Activated gamma-delta T cell (primary cell): Measurements from ENCODE around the gene MAPK8.

Source experiments
- DNase-seq: peaks from one replicate; lab custom pipeline; 2025; lab: John Stamatoyannopoulos, UW

The MAPK8 gene

DNA sequence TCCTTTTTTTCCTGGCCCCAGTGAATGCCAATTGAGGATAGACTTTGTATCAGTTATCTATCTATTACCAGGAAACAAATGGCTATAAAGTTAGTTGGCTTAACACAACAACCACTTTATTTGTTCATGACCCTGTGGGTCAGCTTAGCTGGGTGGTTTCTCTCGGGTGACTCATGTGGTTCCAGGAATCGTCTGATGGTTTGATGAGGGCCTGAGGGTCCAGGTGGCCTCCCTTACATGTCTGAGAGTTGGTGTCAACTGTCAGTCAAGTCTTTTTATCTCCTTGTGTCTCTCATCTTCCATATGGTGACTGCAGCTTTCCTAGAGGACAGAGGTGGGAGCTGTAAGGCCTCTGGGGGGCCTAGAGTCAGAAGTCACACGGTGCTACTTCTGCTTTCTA, 15.3 kb upstream of the MAPK8 start:
- DNase-seq: no peak

DNA sequence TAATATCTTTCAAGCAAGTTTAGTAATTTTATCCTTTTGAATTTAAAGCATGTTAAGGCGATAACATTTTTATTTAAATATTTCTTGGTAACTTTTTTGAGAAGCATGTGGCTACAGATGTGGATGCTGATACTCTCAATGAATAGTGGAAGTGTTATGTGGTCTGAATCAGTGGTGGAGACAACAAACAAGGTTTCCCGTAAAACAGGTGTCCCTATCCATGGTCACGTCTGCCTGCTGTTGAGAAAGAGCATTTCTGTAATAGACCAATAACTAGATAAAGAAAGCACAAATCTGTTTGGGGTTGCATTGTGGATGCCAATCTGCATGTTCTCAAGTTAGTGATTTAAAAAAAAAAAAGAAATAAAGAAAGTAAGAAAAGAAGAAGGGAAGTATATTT, 13.9 kb upstream of the MAPK8 start:
- DNase-seq: no peak

- no peak for DNase-seq
Observed at GRCh38 chr10:48294431-48294830, 12.0 kb upstream of the MAPK8 start.

DNA sequence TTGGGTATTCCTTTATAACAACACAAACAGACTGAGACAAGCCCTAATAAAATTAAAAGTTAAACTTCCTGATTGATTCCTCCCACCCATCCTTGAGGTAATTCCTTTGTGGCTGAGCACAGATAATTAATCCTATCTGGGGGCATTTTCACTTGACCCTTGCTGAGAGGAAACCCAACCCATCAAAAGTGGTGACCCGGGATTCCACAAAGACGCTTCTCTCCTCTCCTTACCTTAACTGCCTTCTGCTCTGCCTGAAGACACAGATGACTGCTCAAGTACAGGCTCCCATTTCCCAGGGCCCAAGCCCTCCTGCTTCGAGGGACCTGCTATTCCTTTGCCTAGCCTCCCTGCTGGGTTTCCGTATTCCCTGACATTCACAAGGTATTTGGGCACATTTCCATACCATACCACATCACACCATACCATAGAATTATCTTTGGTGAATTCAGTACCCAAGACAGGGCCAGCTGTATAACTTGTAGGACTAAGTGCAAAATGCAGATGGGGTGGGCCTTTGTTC, 9.8 kb upstream of the MAPK8 start:
- DNase-seq: no peak

DNA sequence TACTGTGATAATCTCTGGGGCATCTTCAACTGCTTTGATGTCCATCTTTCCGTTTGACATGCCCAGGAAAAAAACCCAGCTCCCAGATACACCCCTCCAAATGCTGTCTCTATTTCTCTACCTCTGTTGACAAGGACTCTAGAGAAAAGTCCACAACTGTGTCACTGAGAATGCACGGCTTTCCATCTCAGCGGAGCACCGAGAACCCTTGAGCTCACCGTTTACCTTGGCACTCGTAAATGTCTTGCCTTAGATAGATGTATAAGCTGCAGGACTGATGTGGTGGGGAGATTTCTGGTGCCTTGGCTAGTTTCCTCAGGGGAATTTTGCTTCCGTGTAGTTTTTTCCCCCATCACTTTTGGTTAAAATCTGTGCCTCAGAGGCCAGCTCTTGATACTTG, 7.4 kb upstream of the MAPK8 start:
- DNase-seq: no peak

GRCh38 chr10:48299692-48300091, 6.8 kb upstream of the MAPK8 start:
- DNase-seq: no peak

DNA sequence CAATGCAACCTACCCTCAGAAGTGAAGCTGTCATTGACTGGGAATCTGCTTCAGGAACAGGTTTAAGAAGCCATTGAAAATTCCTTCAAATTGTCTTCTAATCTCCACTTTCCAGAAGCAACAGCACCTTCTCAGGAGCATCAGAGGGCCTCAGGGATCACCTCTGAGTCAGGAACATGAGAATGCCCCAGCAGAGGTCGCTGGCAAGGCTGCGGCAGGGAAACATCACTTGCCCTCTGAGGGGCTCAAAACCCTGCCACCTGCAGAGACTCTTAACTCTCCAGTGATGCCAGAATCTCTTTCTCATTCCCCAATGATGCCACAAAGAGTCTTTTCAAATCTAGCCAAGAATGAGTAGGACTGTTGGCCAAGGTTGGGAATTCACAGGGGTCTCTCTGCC, 5.9 kb upstream of the MAPK8 start:
- DNase-seq: no peak

GRCh38 chr10:48302515-48303476, 3.7 kb upstream of the MAPK8 start:
- DNase-seq: no peak

GRCh38 chr10:48305905-48306264, 592 bp upstream of the MAPK8 start:
- DNase-seq: no peak

DNA sequence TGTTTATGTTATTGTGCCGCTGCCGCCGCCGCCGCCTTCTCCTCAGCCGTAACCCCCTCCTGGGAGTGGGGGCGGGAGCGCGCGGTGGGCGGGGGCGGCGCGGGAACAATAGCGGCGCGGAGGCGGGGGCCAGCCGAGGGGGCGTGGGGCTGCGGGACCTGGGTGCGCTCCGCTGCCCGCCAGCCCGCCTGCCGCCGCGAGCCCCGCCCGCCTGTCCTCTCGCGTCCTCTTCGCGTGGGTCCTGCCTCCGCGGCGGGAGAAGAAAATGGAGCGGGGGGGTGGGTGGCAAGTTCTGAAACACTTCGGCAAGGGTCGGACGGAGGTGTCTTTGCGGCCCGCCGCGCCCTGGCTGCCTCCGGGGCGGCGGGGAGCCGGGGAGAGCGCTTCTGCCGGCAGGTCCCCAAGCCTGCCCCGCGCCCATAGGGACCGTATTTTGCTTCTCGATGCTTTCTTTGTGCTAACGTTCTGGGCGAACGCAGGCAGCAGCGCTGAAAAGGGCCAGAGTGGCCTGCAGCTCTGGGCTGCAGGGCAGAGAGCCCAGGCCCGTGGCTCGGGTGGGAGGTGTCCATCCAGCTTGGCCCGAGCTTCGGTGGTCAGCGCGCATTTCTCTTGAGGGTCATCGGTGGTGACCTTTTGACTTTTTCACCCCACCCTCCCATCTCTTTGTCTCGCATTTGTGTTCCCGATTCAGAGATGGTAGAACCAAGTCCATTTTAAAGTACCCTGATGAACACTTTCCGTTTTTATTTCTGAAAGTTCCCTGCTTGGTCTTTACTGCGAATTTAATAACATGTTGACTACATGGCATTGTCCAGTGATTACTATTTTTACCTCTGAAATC, 613 bp downstream of the MAPK8 start:
- peak; percentile 74 for DNase-seq

DNA sequence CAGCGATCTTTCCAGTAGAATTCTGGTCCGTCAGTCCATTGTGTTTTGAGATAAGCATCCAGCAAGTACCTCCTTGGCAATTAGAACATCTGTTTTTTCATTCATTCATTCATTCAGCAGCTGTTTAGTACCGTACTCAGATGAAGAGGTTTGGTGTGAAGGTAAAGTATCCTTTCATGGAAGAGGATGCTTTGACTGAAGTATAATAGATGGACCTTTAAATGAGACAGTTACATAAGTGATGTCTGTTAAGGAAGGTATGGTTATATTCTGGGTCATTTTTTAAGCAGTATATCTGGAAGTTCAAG, 1.2 kb downstream of the MAPK8 start:
- no peak for DNase-seq

GRCh38 chr10:48309711-48310226, 3.3 kb downstream of the MAPK8 start:
- DNase-seq: no peak

DNA sequence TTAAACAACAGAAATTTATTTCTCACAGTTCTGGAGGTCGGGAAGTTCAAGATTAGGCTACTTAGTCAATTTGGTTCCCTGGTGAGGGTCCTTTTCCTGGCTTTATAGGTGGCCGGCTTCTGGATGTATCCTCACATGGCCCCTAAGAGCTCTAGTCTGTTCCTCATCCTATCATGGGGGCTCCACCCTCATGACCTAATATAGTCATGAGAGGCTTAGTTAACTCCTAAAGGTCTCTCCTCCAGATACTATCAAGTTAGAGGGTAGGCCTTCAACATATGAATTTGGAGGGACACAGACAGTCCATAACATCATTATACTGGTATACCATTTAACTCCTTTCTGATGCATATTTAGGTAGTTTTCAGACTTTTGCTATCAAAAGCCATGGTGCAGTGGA, 7.6 kb downstream of the MAPK8 start:
- DNase-seq: no peak

GRCh38 chr10:48316236-48316635, 9.8 kb downstream of the MAPK8 start:
- no peak for DNase-seq

- no peak for DNase-seq
Observed at GRCh38 chr10:48317321-48317990, 11.0 kb downstream of the MAPK8 start.

DNA sequence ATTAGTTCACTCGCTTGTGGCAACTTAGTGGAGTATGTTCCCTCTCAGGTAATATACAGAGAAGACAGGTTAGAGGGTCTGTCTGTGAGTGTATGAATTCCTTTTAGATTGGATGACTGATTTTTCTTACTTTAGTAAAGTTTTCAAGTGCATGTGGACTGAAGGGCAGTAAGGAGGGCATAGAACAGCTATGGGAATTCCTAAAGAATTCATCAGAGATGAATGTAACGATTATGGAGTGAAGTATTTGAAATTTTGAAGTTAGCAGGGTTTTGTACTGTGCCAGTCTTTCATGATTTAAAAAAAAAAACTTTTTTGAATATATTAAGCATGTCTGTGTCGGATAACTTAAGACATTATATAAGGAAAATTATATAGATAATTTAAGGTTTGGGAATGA, 15.5 kb downstream of the MAPK8 start:
- no peak for DNase-seq

DNA sequence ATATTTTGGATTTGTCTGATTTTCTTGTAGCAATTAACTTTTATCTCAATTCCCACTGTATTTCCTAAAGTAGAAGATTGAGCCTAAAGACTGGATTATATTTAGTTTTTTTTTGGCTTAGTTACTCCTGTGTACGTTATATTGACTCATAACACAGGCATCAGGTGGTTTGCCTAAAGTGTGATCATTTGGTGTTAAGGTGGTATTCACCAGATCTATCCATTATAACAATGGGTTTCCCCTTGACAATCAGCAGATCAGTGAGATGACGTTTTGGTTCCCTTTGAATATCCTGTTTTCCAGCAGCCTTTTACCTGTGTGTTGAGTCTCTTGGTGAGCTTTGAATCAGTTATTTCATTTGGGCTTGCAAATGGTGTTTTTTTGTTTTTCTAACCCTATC, 18.1 kb downstream of the MAPK8 start:
- no peak for DNase-seq

- DNase-seq: no peak
Observed at GRCh38 chr10:48330269-48330668, 23.8 kb downstream of the MAPK8 start.

GRCh38 chr10:48331436-48331835, 25.0 kb downstream of the MAPK8 start:
- no peak for DNase-seq

- DNase-seq: no peak
Observed at GRCh38 chr10:48332166-48332870, 25.8 kb downstream of the MAPK8 start.

GRCh38 chr10:48332871-48333216, 26.4 kb downstream of the MAPK8 start:
- DNase-seq: no peak

GRCh38 chr10:48333856-48334255, 27.4 kb downstream of the MAPK8 start:
- no peak for DNase-seq
